Measurements from ENCODE around the gene SPINK2.

Gene SPINK2

GRCh38 chr4:56818797-56819196 is 2.7 kb downstream of the SPINK2 start:
- no peak overlapping the region for H3K27ac Mint-ChIP-seq
- peaks cover 16% of the 10 kb centered on the region for H3K4me1 Mint-ChIP-seq
- no peaks in the 10 kb centered on the region for H3K9me3 Mint-ChIP-seq
- H3K4me3 Mint-ChIP-seq = no peak overlapping the region
- no peaks in the 10 kb centered on the region for H3K36me3 Mint-ChIP-seq
- ATAC-seq (no peak), DNase-seq (ENCODE audit: low spot score in 2 of 2) (no peak)

DNA sequence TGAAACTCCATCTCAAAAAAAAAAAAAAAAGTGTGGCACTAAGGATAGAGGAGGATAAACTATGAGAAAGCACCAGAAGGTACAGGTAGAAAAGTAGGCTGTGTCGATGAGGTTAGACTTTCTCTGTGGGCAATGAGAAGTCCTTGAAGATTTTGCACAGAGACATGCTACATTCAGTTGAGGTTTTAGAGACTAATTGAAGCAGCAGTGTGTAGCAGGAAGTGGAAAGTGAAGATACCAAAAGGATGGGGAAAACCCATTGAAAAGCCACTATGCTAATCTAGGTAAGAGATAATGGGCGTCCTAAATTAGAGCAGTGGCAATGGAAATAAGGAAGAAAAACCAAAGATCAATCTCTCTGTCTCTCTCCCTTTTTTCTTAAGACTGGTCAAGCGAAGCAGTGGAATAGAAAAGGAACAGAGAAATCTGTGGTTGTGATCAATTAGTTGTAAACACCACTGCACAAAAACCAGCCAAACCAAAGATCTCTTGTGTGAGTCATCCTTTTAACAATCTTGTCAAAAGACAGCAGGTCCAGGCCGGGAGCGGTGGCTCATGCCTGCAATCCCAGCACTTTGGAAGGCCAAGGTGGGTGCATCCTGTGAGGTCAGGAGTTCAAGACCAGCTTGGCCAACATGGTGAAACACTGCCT is 3.5 kb downstream of the SPINK2 start:
- DNase-seq (ENCODE audit: low spot score in 2 of 2) (no peak), ATAC-seq (peak; percentile 87)
- Mint-ChIP-seq H3K9me3 (no peaks in the 10 kb centered on the region), H3K4me3 (no peak overlapping the region), H3K27ac (no peak overlapping the region), H3K36me3 (no peaks in the 10 kb centered on the region), H3K4me1 (peaks cover 16% of the 10 kb centered on the region)

GRCh38 chr4:56806666-56807065 is 14.8 kb downstream of the SPINK2 start:
- H3K9me3 Mint-ChIP-seq = no peaks in the 10 kb centered on the region
- no peaks in the 10 kb centered on the region for H3K36me3 Mint-ChIP-seq
- ATAC-seq (no peak), DNase-seq (ENCODE audit: low spot score in 2 of 2) (no peak)
- H3K27ac Mint-ChIP-seq = no peak overlapping the region
- peaks cover 10% of the 10 kb centered on the region for H3K4me1 Mint-ChIP-seq
- H3K4me3 Mint-ChIP-seq = no peak overlapping the region

DNA sequence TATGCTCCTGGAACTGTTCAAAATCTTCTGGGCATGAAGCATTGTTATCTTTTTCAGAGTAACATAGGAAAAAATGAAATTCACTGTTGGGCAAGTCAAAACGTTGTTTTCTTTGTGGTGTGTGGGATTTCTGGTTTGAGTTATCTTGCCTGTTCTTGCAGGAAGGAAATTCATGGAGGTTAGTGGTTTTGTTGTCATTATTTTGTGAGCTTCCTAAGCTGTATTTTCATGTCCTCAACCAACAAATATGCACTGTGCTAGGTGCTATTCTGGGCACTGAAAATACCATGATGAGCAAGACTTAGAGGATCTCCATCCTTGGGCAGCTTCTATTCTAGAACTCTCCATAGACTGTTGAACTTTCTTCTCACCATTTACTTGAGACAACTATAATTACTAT is 16.9 kb downstream of the SPINK2 start:
- DNase-seq (ENCODE audit: low spot score in 2 of 2) (no peak), ATAC-seq (peak; percentile 57)
- Mint-ChIP-seq H3K9me3 (no peaks in the 10 kb centered on the region), H3K4me3 (no peak overlapping the region), H3K4me1 (peaks cover 15% of the 10 kb centered on the region), H3K36me3 (no peaks in the 10 kb centered on the region), H3K27ac (no peak overlapping the region)

DNA sequence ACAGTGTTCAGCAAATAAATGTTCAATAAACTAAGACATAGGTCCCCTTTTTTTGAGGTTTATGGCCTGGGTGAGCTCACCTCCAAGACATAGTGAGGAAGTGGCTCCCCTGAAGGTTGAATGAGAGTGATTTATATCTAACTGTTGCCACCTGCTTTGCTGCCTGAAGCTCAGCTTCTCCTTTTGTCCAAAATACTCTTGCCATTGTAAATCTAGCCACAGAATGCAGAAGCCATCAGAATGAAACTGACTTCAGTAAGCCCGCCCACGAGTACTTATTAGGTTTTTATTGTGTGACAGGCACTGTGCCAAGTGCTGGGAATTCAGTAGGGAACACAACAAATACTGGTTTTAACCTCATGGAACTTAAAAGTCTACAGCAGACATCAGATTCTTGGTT is 18.0 kb downstream of the SPINK2 start:
- peak; percentile 22 for ATAC-seq
- H3K9me3 Mint-ChIP-seq = no peaks in the 10 kb centered on the region

GRCh38 chr4:56799824-56800756 is 21.4 kb downstream of the SPINK2 start:
- Mint-ChIP-seq H3K36me3 (no peaks in the 10 kb centered on the region), H3K27ac (peak overlapping the region; percentile 85), H3K4me1 (peaks cover 14% of the 10 kb centered on the region), H3K9me3 (no peaks in the 10 kb centered on the region), H3K4me3 (peak overlapping the region; percentile 82)
- DNase-seq (ENCODE audit: low spot score in 2 of 2) = peak; percentile 71 to 87
- ATAC-seq = peak; percentile 98

More for the DNA sequence above, 18.0 kb downstream of the SPINK2 start:
- Mint-ChIP-seq H3K36me3 (no peaks in the 10 kb centered on the region), H3K4me1 (peaks cover 19% of the 10 kb centered on the region), H3K27ac (no peak overlapping the region), H3K4me3 (no peak overlapping the region)
- no peak for DNase-seq (ENCODE audit: low spot score in 2 of 2)

- peak overlapping the region; percentile 85 for H3K27ac Mint-ChIP-seq
- DNase-seq (ENCODE audit: low spot score in 2 of 2) (no peak), ATAC-seq (no peak)
- no peaks in the 10 kb centered on the region for H3K36me3 Mint-ChIP-seq
- peak overlapping the region; percentile 82 for H3K4me3 Mint-ChIP-seq
- H3K9me3 Mint-ChIP-seq = no peaks in the 10 kb centered on the region
- H3K4me1 Mint-ChIP-seq = peaks cover 9% of the 10 kb centered on the region
These were observed 22.2 kb downstream of the SPINK2 start for GRCh38 chr4:56799161-56799759.

- DNase-seq (ENCODE audit: low spot score in 2 of 2) = no peak
- peaks cover 9% of the 10 kb centered on the region for H3K4me1 Mint-ChIP-seq
- no peaks in the 10 kb centered on the region for H3K36me3 Mint-ChIP-seq
- no peak overlapping the region for H3K27ac Mint-ChIP-seq
- no peak for ATAC-seq
- no peaks in the 10 kb centered on the region for H3K9me3 Mint-ChIP-seq
- H3K4me3 Mint-ChIP-seq = no peak overlapping the region
These were observed 25.3 kb downstream of the SPINK2 start for GRCh38 chr4:56796211-56796610.

- H3K27ac Mint-ChIP-seq = peak overlapping the region; percentile 40
- H3K36me3 Mint-ChIP-seq = no peaks in the 10 kb centered on the region
- H3K4me1 Mint-ChIP-seq = no peaks in the 10 kb centered on the region
- DNase-seq (ENCODE audit: low spot score in 2 of 2) (no peak), ATAC-seq (no peak)
- no peaks in the 10 kb centered on the region for H3K9me3 Mint-ChIP-seq
- no peak overlapping the region for H3K4me3 Mint-ChIP-seq
These were observed 30.2 kb downstream of the SPINK2 start for GRCh38 chr4:56791316-56791715.

DNA sequence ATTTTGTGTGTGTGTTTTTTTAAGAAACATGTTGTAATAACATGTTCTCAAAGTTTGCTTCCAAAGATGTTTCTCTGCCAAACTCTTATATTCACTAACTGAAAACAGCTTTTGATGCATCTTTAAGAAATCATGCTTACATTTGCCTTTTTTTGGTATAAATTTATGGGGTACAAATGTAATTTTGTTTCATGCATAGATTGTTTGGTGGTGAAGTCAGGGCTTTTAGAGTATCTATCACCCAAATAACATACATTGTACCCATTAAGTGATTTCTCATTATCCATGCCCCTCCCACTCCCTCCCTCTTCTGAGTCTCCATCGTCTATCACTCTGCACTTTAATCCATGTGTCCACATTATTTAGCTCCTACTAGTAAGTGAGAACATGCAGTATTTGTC is 30.8 kb downstream of the SPINK2 start:
- no peak overlapping the region for H3K27ac Mint-ChIP-seq

GRCh38 chr4:56788081-56788480 is 33.4 kb downstream of the SPINK2 start:
- Mint-ChIP-seq H3K9me3 (no peaks in the 10 kb centered on the region), H3K36me3 (no peaks in the 10 kb centered on the region), H3K4me3 (no peak overlapping the region), H3K27ac (no peak overlapping the region), H3K4me1 (no peaks in the 10 kb centered on the region)
- no peak for ATAC-seq
- no peak for DNase-seq (ENCODE audit: low spot score in 2 of 2)

More for the DNA sequence above, 30.8 kb downstream of the SPINK2 start:
- Mint-ChIP-seq H3K4me1 (no peaks in the 10 kb centered on the region), H3K36me3 (no peaks in the 10 kb centered on the region), H3K9me3 (no peaks in the 10 kb centered on the region), H3K4me3 (no peak overlapping the region)
- ATAC-seq (no peak), DNase-seq (ENCODE audit: low spot score in 2 of 2) (no peak)

- Mint-ChIP-seq H3K4me1 (no peaks in the 10 kb centered on the region), H3K9me3 (no peaks in the 10 kb centered on the region), H3K36me3 (no peaks in the 10 kb centered on the region), H3K27ac (no peak overlapping the region), H3K4me3 (no peak overlapping the region)
- no peak for DNase-seq (ENCODE audit: low spot score in 2 of 2)
- no peak for ATAC-seq
These were observed 34.1 kb downstream of the SPINK2 start for GRCh38 chr4:56787380-56787779.

DNA sequence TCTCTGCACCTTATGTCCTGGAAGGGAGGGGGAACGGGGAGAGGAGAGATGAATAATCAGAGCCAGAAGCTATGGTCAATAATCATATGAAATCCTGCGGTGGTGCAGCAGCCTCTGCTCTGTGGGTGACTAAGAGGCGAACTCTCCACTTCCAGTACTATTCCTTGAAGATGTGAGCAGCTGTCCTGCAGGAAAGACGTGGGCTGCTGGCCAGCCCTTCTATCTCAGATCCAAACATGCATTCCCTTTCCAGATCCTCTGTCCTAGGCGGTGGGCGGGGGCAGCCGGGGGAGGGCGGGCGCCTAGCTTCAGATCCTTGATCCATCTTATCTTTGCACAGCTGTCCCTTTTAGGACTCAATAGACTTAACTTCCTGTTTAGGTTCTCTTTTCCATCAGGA is 34.5 kb downstream of the SPINK2 start:
- no peaks in the 10 kb centered on the region for H3K36me3 Mint-ChIP-seq
- H3K4me1 Mint-ChIP-seq = no peaks in the 10 kb centered on the region
- ATAC-seq = no peak
- H3K9me3 Mint-ChIP-seq = no peaks in the 10 kb centered on the region
- no peak overlapping the region for H3K27ac Mint-ChIP-seq
- DNase-seq (ENCODE audit: low spot score in 2 of 2) = no peak
- no peak overlapping the region for H3K4me3 Mint-ChIP-seq

DNA sequence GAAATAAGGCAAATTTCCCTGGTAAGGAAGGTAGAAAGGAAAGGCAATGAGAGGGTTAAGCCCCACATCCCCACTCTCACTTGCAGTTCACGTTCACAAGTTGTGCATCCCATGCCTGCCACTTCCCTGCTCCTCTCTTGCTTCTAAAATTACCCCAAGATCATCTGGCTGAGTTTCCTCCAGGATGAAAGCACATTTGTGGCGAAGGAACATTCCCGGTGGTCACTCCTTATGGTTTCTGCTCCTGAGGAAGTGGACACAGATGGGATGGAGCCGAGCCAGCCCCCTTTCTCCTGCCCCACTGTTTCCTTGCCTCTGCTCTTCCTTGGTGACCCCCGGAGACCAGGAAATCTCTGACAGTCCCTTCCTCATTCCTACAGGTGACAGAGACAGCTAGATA is 37.5 kb downstream of the SPINK2 start:
- Mint-ChIP-seq H3K27ac (no peak overlapping the region), H3K36me3 (no peaks in the 10 kb centered on the region), H3K4me1 (no peaks in the 10 kb centered on the region), H3K9me3 (no peaks in the 10 kb centered on the region), H3K4me3 (no peak overlapping the region)
- DNase-seq (ENCODE audit: low spot score in 2 of 2) = no peak
- ATAC-seq = no peak

DNA sequence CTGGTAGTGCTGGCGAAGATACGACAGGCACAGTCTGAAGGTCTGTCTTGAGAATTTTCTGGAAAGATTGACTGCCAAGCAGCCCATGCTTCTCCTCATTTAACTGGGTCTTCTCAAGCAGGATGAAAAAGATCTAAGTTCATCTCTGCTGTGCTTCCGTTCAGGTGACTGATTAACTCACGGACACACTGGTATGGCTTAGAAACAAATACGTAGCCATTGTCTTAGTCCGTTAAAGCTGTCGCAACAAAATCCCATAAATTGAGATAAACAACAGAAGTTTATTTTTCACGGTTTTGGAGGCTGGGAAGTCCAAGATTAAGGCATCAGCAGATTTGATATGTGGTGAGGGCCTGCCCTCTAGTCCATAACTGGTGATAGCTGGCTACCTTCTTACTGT is 39.5 kb downstream of the SPINK2 start:
- DNase-seq (ENCODE audit: low spot score in 2 of 2) (no peak), ATAC-seq (no peak)
- Mint-ChIP-seq H3K4me1 (no peaks in the 10 kb centered on the region), H3K4me3 (no peak overlapping the region), H3K9me3 (no peaks in the 10 kb centered on the region), H3K27ac (no peak overlapping the region), H3K36me3 (no peaks in the 10 kb centered on the region)

GRCh38 chr4:56773346-56773745 is 48.2 kb downstream of the SPINK2 start:
- peaks cover 4% of the 10 kb centered on the region for H3K4me1 Mint-ChIP-seq
- H3K27ac Mint-ChIP-seq = no peak overlapping the region
- no peaks in the 10 kb centered on the region for H3K9me3 Mint-ChIP-seq
- no peaks in the 10 kb centered on the region for H3K36me3 Mint-ChIP-seq
- no peak overlapping the region for H3K4me3 Mint-ChIP-seq
- DNase-seq (ENCODE audit: low spot score in 2 of 2) (no peak), ATAC-seq (peak; percentile 50)
